Testis (tissue), 3 donors: Measurements from ENCODE around the gene ZNF385A. TPM values are rescaled to one million over a fixed set of nuclear protein-coding genes. Genes with fewer than 3 reads are reported as not detected.
A peak's percentile ranks its signal among the peaks of the same experiment; 100 is the strongest.

Source experiments
- DNase-seq: peaks from one replicate; pipeline ENCODE4 v3.0.0-alpha.2; 2019
- H3K27ac ChIP-seq, 2 donors: fragments of 200-600 bp; sonication (generic); one replicate each; pipeline ENCODE4 v1.5.1; 2019
- H3K27me3 ChIP-seq: fragments of 200-600 bp; sonication (generic); one replicate; pipeline ENCODE4 v1.5.1; 2019
- H3K36me3 ChIP-seq: fragments of 200-600 bp; sonication (generic); one replicate; pipeline ENCODE4 v1.5.1; 2017; ENCODE audit warnings: low read depth; ENCODE audit errors: missing control alignments
- H3K4me1 ChIP-seq: fragments of 200-600 bp; sonication (generic); one replicate; pipeline ENCODE4 v1.5.1; 2019
- H3K4me3 ChIP-seq, 2 donors: fragments of 200-600 bp; sonication (generic); one replicate each; pipeline ENCODE4 v1.5.1; 2017 to 2019
- H3K9me3 ChIP-seq: fragments of 200-600 bp; sonication (generic); one replicate; pipeline ENCODE4 v1.5.1; 2017
- POLR2A ChIP-seq: fragments of 450-650 bp; IDR thresholded peaks from one replicate; pipeline ENCODE4 v1.6.1; 2017; ENCODE audit warnings: antibody characterized with exemption, mild to moderate bottlenecking, moderate library complexity
- WGBS, 2 donors: methylation state at CpG; one replicate each; pipeline ENCODE4 v1.1.5; 2018; 5-methylcytosine and 5-hydroxymethylcytosine counted together
- intact Hi-C: fragments of 100-400 bp; cut with DNase I; formaldehyde crosslinking; loops from one replicate; pipeline ENCODE4 v1.15.1; 2023; ENCODE audit warnings: low total_unique reads
- polyA plus RNA-seq: library from polyadenylated mRNA; stranded (reverse); fragments of 350-450 nt; fragmentation: Illumina TruSeq; extraction: RNeasy Lipid Tissue Mini Kit (QIAGEN cat#74804); gene quantifications from one replicate; pipeline ENCODE4 v1.2.3, GENCODE V29; 2014; ENCODE audit warnings: low read depth, low replicate concordance; ENCODE audit not compliant: insufficient read depth
- total RNA-seq, 2 donors: library from RNA; depleted of rRNA; stranded (reverse); fragments of >200 nt; gene quantifications; one replicate each; pipeline ENCODE4 v1.2.3, GENCODE V29; 2016
- TF ChIP-seq, protein P1 (sequence below), 3 experiments: fragments of 450-650 bp in 2 of 3; fragments of 200-600 bp in 1 of 3; sonication (generic) in 1 of 3; IDR thresholded peaks; one replicate each; pipeline ENCODE4 v1.5.1; 2016 to 2019; ENCODE audit warnings: antibody characterized with exemption in 3 of 3, mild to moderate bottlenecking in 2 of 3, moderate library complexity in 1 of 3

The ZNF385A gene
- total and polyA plus RNA-seq, 3 donors from 2014 or later = 3.5 to 10.9 (median 5.6) TPM

DNA sequence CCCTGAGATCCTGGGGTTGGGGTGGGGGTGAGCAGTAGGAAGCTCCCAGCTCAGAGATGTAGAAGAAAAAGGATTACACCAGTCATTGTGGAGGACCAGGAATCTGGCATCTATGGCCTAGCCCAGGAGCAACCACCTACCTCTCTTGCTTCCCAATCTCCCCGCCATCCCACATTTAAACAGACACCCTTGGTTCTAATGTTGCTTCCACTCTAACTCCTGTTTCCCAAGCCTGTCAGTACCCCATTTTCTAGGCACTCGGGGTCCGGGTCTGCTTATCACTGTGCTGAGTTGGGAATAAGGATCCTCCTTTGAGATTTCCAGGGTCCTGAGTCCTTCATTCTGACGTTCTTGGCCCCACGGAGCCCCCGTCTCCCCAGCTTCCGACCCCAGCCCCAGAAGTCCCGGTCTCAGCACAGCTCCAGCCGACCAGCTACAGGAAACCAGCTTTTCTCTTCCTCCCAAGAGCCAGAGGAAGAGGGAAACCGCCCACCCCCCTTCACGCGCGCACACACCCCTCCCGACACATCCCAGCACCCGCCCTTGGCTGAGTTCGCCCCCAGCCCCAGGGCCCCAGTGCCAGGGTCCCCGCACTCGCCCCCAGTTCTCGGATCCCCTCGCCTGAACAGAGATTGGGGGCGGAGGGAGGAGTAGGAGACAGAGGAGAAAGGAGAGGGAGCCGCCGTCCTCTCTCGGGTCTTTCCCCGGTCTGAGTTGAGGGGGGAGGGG lies 33.3 kb upstream of the ZNF385A start:
- Histone ChIP-seq H3K9me3 (no peaks in the 10 kb centered on the region), H3K27ac (peak overlapping the region; percentile 79 to 80), H3K4me1 (no peaks in the 10 kb centered on the region), H3K4me3 (peak overlapping the region; percentile 73 to 78), H3K36me3 (no peaks in the 10 kb centered on the region), H3K27me3 (no peaks in the 10 kb centered on the region)
- intact Hi-C loops = no loop called here
- TF ChIP-seq, protein P1, sequence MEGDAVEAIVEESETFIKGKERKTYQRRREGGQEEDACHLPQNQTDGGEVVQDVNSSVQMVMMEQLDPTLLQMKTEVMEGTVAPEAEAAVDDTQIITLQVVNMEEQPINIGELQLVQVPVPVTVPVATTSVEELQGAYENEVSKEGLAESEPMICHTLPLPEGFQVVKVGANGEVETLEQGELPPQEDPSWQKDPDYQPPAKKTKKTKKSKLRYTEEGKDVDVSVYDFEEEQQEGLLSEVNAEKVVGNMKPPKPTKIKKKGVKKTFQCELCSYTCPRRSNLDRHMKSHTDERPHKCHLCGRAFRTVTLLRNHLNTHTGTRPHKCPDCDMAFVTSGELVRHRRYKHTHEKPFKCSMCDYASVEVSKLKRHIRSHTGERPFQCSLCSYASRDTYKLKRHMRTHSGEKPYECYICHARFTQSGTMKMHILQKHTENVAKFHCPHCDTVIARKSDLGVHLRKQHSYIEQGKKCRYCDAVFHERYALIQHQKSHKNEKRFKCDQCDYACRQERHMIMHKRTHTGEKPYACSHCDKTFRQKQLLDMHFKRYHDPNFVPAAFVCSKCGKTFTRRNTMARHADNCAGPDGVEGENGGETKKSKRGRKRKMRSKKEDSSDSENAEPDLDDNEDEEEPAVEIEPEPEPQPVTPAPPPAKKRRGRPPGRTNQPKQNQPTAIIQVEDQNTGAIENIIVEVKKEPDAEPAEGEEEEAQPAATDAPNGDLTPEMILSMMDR (IDR thresholded peaks at IDR 0.05) = no peak
- TF ChIP-seq POLR2A = no peak
- WGBS, 2 donors = 6 to 14% methylated on average over 18 to 25 of the region's 25 CpGs
- peak; percentile 35 for DNase-seq

DNA sequence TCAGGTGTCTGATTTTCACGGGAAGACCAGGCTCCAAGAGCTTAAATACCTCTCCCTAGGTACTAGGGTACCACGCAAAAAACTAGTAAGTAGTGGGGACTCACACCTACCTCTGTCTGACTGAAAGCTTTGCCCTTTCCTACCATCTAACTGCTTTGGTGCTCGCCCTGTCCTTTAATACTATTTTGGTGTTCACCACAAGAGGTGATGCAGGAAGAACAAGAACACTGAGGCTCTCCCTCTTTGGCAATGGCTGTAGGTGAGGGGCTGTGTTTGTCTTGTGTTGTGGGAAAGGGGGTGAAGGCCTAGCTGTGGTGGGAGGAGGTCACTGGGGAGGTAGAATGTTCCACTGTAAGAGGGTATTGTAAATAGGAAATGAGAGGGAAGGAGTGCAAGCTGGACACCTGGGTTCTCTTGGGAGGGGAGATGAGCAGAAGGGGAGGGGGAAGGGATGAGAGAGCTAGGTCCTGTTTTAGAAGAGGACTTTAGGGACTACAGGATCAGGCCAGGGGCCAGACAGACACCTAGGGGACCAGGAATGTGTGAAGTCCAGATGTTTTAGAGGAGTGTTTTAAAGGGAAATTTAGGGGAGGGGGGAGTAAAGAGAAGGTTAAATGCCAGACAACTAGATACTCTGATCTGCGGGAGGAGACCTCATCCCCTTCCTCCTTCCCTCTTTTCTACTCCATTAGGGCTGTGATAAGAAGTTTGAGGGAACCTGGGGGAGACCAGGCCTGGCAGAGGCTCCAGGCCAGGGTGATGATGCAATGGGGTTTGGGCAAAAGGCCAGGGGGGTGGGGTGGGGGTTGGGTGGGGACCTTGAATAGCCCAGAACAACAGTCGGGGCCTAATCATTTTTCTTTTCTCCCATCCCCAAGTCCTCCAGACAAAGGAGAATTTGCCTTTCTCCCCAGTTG lies 32.4 kb upstream of the ZNF385A start:
- peak overlapping the region in 1 of 2 donors; percentile 79 for H3K27ac ChIP-seq
- H3K4me3 ChIP-seq = no peak overlapping the region
- DNase-seq = no peak
- TF ChIP-seq, protein P1 (IDR thresholded peaks at IDR 0.05) = no peak
- TF ChIP-seq POLR2A = no peak
- H3K36me3 ChIP-seq = no peaks in the 10 kb centered on the region
- H3K4me1 ChIP-seq = no peaks in the 10 kb centered on the region
- 70 to 75% methylated on average over 5 of the region's 5 CpGs for WGBS, 2 donors
- intact Hi-C loops = no loop called here
- no peaks in the 10 kb centered on the region for H3K27me3 ChIP-seq
- no peaks in the 10 kb centered on the region for H3K9me3 ChIP-seq

DNA sequence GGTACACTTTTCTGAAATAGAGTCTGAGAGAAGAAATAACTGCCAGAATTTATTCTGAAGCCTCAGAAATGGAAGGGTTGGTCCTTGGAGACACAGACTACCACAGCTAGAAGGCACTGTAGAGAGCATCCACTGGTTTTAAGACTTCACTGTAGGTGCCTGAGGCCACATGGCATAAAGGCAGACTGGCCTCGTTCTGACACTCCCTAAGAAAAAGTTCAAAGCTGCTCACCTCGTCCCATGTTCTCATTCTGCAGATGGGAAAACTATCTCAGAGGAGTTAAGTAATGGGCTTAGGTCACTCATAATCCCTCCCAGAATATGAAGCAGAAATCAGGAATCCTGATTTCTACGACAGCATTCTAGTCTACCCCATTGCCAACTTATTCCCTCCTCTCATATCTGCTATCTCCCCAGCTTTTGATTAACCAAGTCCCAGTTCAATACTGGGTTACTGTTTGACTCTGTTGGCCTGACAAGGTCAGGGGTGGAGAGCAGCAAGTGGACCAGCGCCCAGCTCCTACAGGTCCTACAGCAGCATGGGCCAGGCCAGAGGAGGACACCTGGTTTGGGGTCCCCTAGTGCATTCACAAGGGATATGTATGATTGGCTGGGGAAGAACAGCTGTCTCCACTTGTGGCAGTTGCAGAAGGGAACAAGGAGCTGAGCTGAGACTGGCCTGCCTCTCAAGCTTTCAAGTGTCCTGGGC lies 30.8 kb upstream of the ZNF385A start:
- DNase-seq = no peak
- H3K9me3 ChIP-seq = no peaks in the 10 kb centered on the region
- H3K36me3 ChIP-seq = no peaks in the 10 kb centered on the region
- H3K27me3 ChIP-seq = no peaks in the 10 kb centered on the region
- TF ChIP-seq POLR2A = no peak
- TF ChIP-seq, protein P1 (IDR thresholded peaks at IDR 0.05) = no peak
- no peak overlapping the region for H3K4me3 ChIP-seq
- H3K4me1 ChIP-seq = no peaks in the 10 kb centered on the region
- intact Hi-C loops = no loop called here
- 69 to 76% methylated on average over 4 of the region's 4 CpGs for WGBS, 2 donors
- no peak overlapping the region for H3K27ac ChIP-seq

DNA sequence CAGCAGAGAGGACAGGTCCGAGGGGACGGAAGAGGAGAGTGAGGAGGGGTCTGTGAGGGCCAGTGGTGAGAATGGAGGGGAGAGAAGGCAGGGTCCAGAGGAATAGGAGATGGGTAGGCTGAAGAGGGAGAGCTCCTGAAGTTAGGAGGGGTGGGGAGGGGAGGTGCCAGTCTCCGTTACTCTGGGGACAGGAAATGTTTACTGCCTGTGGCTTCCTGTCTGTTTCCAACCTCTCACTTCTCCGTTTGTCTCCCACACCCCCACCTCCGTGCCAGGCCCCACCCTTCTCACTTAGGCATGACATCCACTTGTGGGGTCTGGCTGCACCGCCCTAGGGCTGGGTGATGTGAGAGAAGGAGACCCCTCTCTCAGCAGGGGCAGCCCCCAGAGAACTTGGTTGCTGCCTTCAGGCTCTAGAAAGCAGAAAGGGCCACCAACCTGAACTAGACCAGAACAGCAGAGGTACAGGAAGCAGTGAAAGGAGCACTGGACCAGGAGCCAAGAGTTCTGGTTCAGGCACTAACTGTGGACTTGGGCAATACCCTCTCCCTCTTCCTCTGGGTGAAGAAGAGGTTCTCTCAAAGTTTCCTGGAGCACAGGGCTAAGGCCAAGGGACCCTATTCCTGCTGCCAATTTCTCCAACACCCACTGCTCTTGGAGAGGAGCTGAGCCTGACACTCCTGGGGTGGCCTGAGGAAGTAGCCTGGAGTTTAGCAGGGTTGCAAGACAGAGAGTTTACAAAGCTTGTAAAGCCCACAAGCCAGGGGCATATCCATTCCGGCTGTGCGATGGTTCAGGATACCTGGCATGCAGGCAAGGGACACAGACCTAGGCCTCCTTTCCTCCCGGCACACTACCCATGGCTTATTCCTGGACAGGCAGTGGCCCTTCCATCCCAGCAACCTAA lies 29.0 kb upstream of the ZNF385A start:
- Histone ChIP-seq H3K27ac (no peak overlapping the region), H3K27me3 (no peaks in the 10 kb centered on the region), H3K4me1 (no peaks in the 10 kb centered on the region), H3K36me3 (no peaks in the 10 kb centered on the region), H3K4me3 (no peak overlapping the region), H3K9me3 (no peaks in the 10 kb centered on the region)
- intact Hi-C loops = no loop called here
- 60 to 68% methylated on average over 9 of the region's 9 CpGs for WGBS, 2 donors
- TF ChIP-seq, protein P1 (IDR thresholded peaks at IDR 0.05) = no peak
- TF ChIP-seq POLR2A = no peak
- no peak for DNase-seq
